GM11168 (cell line): Measurements from ENCODE around the gene REC114.
"Not testable (repeated sequence)": the region's sequence is repeated elsewhere in the genome, so short reads cannot be mapped to it uniquely, and the experiment has no call there.

Source experiments
- in situ Hi-C: fragments of 300-500 bp; cut with MboI; formaldehyde crosslinking; loops from one replicate; pipeline ENCODE4 v1.12.0; 2022; ENCODE audit warnings: low sequenced_read_pairs; ENCODE audit not compliant: unreplicated experiment

The REC114 gene

GRCh38 chr15:73570355-73571032 is 127.5 kb downstream of the REC114 start:
- in situ Hi-C loops, result no loop called here

GRCh38 chr15:73571346-73571745 is 128.4 kb downstream of the REC114 start:
- in situ Hi-C loops, result no loop called here

- in situ Hi-C loops, result no loop called here
Observed at GRCh38 chr15:73572296-73572695, 129.3 kb downstream of the REC114 start.

GRCh38 chr15:73573037-73573436 is 130.1 kb downstream of the REC114 start:
- in situ Hi-C loops, result no loop called here

- in situ Hi-C loops, result no loop called here
Observed at GRCh38 chr15:73573572-73573971, 130.6 kb downstream of the REC114 start.

GRCh38 chr15:73575636-73576247 is 132.8 kb downstream of the REC114 start:
- in situ Hi-C loops, result no loop called here

GRCh38 chr15:73577593-73577992 is 134.6 kb downstream of the REC114 start:
- in situ Hi-C loops, result not testable (repeated sequence)

GRCh38 chr15:73578026-73578425 is 135.1 kb downstream of the REC114 start:
- in situ Hi-C loops, result no loop called here

GRCh38 chr15:73582851-73583379 is 140.0 kb downstream of the REC114 start:
- in situ Hi-C loops, result no loop called here

- in situ Hi-C loops, result no loop called here
Observed at GRCh38 chr15:73583544-73583943, 140.6 kb downstream of the REC114 start.

- in situ Hi-C loops, result no loop called here
Observed at GRCh38 chr15:73584699-73585420, 141.9 kb downstream of the REC114 start.

- in situ Hi-C loops, result no loop called here
Observed at GRCh38 chr15:73585871-73586654, 143.1 kb downstream of the REC114 start.

GRCh38 chr15:73589766-73590165 is 146.8 kb downstream of the REC114 start:
- in situ Hi-C loops, result no loop called here

GRCh38 chr15:73590263-73590662 is 147.3 kb downstream of the REC114 start:
- in situ Hi-C loops, result no loop called here

- in situ Hi-C loops, result no loop called here
Observed at GRCh38 chr15:73593304-73594074, 150.5 kb downstream of the REC114 start.

GRCh38 chr15:73594109-73594508 is 151.1 kb downstream of the REC114 start:
- in situ Hi-C loops, result no loop called here

GRCh38 chr15:73596174-73596573 is 153.2 kb downstream of the REC114 start:
- in situ Hi-C loops, result no loop called here

GRCh38 chr15:73597036-73597638 is 154.2 kb downstream of the REC114 start:
- in situ Hi-C loops, result no loop called here

GRCh38 chr15:73598530-73599160 is 155.7 kb downstream of the REC114 start:
- in situ Hi-C loops, result no loop called here
